Amniotic stem cell (primary cell): ENCODE data around the gene ACACA.
A peak's percentile ranks its signal among the peaks of the same experiment; 100 is the strongest.
"Not testable (repeated sequence)": the region's sequence is repeated elsewhere in the genome, so short reads cannot be mapped to it uniquely, and the experiment has no call there.

Experiments used
- DNase-seq: peaks from one replicate; lab custom pipeline; 2025; lab: John Stamatoyannopoulos, UW

ACACA gene

DNA sequence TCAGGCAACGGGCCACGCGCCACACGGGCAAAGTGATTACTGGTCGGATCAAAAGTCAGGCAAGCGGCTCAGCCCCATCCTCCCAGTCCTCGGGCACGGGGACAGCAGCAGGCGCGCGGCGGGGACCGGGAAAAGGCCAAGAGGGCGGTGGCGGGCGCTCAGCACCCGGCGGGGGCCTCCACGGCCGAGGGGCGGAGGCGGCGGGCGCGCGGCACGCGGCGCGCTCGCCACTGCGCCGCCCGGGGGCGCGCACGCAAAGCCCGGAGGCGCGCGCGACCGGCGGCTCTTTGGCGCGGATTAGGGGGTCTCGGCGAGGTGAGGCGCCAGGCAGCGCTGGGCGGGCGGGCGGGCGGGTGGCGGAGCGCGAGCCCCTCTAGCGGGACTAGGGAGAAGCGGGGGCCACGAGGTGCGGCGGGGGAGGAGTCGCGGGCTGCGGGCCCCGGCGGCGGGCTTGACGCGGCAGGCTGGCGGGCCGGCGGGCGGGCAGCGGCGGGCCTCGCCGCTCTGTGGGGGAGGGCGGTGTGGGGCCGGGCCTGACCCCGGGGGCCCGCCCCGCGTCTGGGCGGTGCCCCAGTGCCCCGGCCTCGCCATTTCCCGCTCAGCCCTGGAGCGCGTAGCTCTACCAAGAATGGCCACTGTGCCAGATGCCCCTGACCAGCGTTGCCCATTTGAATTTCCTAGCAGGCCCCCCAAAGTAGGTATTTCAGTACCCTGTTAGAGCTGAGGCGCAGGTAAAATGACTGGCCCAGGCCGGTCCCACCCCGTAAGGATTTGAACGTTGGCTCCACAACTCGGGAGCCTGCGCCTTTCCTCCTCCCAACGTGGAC is at the start of gene ACACA, which contains the start of gene TADA2A:
TSS of gene ACACA (minus strand) at position 202 of the 827 bp plus-strand sequence. CDS start 537 bp downstream, outside the sequence.
TSS of gene TADA2A (plus strand) at position 252 of the 827 bp plus-strand sequence. CDS start 4,480 bp downstream, outside the sequence.
- DNase-seq: no peak

DNA sequence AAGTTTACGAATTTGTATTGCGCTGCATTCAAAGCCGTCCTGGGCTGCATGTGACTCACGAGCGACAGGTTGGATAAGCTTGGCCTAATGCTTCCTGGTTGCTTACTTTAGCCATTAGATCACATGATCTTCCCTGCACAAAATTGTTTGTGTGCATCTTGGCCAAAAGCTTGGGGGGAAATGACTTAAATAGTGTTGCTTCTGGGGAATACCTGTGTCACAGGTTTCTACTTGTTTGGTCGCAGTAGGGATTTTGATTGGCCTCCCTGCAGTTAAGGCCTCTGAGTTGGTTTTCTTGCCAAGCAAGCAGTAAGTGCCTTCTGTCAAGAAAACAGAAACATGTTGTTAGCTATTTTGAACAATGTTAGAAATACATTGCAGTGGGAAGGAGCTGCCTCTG is 43.5 kb upstream of the ACACA start:
- no peak for DNase-seq

DNA sequence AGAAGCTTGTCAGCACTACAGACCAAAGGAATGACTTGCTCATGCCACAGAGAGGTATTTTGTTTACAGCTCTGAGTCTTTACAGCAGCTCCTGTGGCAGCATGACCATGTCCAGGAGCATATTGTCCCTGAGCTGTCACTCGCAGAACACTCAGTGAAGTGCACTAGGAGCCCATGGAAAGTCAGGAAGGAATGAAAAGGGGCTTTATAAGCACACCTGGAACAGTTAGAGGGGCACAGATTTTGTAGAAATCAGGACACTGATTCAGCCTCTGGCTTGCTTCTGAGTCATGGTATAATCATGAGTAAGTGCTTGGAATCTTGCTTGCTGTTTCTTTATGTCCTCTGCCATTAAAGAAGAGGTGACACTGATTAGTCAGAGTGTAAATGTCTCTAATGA is 41.0 kb upstream of the ACACA start:
- DNase-seq: peak; percentile 26

DNA sequence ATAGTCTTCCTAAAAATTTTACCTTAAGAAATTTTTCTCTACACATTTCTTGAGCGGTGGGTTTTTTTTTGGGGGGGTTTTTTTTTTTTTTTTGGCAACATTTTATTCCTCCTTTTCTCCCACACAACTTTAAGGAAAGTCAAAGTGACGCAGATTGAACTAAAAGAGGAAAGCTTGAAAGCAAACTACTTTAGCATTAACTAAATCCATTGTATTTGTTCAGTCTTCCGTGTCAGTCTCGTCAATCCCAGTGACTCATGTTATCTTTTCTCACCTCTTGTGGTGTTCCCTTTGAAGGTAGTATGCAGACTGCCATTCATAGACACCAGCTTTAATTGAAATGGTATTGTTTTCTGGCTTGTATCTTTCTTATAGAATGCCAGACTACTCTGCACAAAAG is 39.4 kb upstream of the ACACA start:
- DNase-seq: no peak

DNA sequence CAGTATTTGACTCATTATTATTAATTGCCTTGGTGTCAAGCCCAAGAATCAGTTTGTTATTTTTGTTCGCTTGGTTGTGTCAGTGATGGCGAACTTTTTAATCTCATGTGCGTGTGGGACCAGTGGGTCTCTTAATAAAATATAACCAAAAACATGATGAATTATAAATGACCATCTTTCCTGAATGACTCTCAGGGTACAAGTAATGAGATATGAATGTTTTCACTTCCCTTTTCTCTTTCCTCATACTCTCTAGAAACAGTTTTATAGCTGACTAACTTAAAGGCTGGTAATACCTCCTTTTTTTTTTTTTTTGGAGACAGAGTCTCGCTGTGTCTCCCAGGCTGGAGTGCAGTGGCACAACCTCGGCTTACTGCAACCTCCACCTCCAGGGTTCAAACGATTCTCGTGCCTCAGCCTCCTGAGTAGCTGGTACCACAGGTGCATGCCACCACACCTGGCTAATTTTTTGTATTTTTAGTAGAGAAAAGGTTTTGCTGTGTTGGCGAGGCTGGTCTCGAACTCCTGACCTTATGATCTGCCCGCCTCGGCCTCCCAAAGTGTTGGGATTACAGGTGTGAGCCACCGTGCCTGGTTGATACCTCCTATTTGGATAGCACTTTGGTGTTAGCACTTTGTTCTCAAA is 34.9 kb upstream of the ACACA start:
- DNase-seq: not testable (repeated sequence)

DNA sequence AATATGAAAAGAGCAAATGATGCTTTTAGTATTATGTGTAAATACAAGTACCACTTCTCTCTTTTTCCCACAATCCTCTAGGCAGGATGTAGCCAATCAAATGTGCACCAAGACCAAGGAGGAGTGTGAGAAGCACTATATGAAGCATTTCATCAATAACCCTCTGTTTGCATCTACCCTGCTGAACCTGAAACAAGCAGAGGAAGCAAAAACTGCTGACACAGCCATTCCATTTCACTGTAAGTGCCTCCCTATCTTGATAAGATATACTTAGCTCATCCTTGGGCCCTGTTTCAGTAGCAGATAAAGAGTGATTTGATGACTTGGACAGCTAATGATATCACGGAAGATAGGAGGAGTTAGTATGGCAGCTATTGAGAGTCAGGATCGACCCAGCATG is 33.8 kb upstream of the ACACA start:
- no peak for DNase-seq

DNA sequence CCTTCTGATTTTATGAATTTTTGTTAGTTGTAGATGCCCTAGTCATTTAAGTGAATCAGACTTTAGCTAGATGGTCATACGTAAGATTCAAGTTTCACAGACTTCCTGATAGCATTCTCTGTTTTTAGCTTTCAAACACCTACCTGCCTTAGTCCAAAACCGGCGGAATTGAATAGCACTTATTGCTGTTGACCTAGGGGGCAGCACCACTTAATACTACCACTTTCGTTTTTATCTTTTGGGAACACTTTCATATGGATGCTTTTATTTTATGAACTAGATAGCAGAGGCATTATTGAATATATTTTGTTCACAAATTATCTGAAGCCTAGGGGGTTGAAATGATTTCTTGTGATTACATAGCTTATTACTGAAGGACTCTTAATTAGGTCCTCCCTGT is 31.5 kb upstream of the ACACA start:
- DNase-seq: no peak

DNA sequence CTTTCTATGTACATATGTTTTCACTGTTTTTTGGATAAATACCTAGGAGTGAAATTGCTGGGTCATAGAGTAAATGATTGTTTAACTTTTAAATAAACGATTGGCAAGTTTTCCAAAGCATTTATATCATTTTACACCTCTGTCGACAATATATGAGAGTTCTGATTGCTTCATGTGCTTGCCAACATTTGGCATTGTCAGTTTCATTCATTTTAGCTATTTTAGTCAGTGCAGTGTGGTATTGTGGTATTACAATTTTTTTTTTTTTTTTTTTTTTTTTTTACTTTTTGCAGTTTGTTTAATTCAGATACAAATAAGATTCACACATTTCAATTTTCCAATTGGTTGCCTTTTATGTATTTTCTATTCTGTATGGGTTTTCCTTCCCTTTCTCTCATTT is 26.0 kb upstream of the ACACA start:
- no peak for DNase-seq

DNA sequence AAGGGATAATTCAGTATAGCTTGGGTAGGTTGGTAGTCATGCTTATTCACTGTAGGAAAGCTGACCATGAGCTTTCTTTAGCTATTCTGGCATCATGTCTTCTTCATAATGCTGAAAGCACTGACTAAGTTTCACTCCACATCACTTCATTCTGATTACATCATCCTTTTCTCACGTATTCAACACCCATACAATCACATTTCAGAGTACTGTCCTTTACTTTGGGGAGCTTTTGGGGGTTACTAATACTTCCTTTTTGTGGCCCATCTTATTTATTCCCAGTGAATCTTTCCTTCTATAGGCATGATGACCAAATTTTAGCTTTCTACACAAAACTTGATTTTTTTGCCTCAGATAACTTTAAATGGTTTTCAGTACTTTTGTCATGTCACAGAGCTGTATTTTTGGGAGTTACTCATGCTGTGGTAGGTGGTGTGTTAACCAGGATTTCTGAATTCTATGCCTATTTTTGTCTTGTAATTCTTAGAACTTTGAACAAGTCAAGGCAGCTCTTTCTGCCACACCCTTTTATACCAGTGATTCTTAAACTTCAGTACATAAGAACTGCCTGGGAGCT is 23.5 kb upstream of the ACACA start:
- DNase-seq: no peak

DNA sequence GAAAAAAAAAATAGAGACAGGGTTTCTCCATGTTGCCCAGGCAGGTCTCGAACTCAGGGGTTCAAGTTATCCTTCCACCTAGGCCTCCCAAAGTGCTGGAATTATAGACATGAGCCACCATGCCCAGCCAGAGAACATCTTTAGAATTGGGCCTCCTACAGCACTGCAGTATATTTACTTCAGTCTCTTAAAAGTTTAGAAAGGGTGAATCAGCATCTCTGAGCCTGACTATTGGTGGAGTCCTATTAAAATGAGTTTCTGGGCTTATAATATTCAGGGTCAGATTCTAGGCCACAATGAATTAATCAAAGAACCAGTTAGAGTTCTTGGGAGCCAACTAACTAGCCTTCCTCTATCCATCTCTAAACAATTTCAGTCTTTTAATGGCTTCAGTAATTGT is 22.8 kb upstream of the ACACA start:
- no peak for DNase-seq

DNA sequence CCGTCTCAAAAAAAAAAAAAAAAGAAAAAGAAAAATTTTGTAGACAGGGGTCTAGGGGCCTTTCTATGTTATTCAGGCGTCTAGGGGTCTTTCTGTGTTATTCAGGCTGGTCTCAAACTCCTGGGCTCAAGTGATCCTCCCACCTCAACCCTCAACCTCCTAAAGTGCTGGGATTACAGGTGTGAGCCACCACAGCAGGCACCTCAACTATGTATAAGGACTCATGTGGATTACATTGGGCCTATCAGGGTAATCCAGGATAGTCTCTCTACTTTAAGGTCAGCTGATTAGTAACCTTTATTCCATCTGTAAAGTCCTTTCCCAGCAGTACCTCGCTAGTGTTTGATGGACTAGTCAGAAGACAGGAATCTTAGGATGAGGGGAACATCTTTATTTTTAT is 22.4 kb upstream of the ACACA start:
- DNase-seq: no peak

DNA sequence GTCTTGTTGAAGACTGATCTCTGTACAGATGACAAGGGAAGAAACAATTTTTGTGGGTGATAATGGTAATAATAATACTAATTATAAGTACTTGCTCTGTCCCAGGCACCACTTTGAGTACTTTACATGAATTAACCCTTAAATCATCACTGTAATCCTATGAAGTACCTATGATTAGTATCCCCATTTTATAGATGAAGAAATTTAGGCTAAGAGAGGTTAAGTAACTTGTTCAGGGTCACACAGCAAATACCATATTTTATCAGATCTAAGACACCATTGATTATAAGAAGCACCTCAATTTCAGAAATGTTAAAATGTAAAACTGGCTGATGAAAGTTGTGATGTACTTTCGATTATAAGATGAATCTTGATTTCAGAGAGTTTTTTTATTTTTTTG is 18.6 kb upstream of the ACACA start:
- no peak for DNase-seq

DNA sequence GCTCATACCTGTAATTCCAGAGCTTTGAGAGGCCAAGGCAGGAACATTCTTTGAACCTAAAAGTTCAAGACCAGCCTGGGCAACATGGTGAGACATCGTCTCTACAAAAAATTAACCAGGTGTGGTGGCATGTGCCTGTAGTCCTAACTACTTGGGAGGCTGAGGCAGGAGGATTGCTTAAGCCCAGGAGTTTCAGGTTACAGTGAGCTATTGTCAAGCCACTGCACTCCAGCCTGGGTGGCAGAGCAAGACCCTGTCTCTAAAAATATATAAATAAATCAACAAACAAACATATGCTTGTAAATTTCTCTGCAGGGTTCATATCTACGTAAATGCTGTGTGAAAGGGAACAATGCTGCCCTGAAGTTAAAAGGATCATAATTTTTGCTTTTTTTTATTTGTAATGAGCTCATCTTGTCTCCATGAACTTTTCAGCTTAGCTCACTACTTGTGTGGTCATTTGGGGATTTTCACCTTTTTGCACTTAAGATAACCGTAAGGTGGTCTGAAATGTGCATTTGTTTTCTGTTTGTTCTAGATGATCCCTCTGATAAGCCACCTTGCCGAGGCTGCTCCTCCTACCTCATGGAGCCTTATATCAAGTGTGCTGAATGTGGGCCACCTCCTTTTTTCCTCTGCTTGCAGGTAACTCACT is 16.5 kb upstream of the ACACA start:
- no peak for DNase-seq

DNA sequence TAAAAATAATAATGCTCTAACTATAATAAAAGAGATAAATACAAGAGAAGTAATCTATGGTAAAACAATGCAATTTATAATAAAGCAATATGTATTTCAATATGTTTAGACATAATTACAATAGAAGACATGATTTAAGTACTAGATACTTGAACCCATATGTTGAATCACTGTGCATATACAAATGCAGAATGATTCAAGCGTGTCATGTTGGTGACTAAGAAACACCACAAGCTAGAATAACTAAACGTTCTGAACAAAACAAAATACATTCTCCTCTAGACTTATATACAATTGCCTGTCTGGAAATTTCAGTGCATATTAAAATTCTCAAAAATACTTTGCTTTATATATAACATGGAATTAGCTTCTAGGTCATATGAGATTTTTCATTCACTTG is 11.2 kb upstream of the ACACA start:
- DNase-seq: no peak

DNA sequence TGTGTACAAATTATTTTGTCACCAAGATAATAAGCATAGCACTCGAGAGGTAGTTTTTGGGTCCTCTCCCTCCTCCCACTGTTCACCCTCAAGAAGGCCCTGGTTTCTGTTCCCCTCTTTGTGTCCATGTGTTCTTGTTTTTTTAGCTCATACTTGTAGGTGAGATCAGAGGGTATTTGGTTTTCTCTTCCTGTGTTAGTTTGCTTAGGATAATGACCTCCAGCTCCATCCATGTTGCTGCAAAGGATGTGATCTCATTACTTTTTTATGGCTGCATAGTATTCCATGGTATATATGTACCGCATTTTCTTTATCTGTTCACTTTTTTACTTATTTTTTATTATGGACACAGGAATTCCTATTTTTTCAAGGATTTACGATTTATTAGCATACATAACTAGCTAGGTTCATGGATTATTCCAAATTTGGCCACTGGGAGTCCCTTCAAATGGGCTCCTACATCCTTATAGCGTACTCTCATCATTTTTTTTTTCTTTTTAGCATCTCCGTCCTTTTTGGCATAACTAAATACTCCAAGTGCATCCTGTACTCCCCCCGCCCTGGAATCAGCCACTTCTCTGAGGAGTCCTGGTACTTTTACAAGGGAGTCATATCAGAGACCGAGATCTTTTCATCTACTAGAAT is 7.4 kb upstream of the ACACA start:
- no peak for DNase-seq

DNA sequence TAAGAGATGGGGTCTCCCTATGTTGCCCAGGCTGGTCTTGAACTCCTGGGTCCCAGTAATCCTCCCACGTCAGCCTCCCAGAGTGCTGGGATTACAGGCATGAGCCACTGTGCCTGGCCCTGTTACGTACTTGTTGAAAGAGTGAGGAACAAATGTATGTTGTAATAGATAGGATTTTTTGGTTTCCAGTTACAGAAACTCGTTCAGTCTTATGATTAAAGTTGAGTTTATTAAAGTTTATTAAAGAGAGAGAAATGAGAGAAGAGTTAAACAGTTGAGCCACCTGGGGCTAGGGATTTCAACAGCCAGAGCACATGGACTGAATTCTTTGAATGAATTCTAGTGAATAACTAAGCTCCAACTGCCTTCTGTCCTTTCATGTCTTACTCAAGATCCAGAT is 3.7 kb upstream of the ACACA start:
- DNase-seq: no peak

DNA sequence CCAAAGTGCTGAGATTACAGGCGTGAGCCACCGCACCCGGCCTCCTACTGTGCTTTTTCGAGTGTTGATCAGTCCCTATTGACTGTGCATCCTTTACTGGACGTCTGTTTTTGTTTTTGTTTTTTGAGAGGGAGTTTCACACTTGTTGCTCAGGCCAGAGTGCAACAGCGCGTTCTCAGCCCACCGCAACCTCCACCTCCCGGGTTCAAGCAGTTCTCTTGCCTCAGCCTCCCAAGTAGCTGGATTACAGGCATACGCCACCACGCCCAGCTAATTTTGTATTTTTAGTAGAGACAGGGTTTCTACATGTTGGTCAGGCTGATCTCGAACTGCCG is 1.5 kb upstream of the ACACA start:
- DNase-seq: not testable (repeated sequence)

DNA sequence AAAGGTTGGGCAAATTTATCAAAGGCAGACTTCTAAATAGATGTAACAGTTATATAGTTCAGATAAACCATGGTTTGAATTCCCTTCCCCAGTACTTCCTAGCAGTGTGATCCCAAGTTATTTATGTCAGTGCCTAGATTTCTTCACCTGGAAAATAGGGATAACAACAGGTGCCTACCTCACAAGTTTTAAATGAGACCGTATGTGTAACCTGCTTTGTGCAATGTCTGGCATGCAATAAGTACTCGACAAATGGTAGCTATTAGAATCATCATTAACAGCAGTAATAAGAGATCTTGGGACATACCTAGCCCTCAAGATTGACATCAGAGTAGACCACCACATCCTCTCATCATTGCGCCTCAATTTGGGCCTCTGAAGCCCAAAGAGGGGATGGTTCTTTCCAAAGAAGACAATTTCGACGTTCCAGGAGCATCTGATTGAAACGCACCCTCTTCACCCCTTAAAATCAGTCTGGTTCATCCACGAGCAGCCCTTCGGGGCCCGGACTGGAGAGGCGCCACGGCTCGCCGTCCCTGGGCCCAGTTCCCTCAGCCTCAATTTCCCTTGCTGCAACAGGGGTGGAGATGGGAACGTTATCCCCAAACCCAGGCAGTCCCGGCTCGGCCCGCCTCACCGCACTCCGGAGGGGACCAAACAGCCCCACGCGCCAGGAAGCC is 541 bp downstream of the ACACA start:
- no peak for DNase-seq

DNA sequence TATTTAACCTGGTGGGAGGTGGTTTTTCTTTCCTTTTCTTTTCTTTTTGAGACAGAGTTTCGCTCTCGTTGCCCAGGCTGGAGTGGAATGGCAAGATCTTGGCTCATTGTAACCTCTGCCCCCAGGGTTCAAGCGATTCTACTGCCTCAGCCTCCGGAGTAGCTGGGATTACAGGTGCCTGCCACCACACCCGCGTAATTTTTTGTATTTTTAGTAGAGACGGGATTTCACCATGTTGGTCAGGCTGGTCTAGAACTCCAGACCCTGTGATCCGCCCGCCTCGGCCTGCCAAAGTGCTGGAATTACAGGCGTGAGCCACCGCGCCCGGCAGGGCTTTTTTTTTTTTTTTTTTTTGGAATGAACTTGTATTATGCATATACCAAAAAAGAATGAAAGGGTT is 1.1 kb downstream of the ACACA start:
- not testable (repeated sequence) for DNase-seq

DNA sequence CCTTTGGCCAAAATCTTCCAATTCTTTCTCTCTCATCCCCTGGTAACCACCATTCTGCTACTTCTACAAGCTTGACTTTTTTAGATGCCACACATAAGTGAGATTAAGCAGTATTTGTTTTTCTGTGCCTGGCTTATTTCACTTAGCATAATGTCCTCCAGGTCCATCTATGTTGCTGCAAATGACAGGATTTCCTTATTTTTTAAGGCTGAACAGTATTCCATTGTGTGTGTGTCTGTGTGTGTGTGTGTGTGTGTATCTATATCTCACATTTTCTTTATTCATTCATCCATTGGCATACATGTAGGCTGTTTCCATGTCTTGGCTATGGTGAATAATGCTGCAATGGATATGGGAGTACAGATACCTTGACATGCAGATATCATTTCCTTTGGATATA is 6.1 kb downstream of the ACACA start:
- DNase-seq: no peak

DNA sequence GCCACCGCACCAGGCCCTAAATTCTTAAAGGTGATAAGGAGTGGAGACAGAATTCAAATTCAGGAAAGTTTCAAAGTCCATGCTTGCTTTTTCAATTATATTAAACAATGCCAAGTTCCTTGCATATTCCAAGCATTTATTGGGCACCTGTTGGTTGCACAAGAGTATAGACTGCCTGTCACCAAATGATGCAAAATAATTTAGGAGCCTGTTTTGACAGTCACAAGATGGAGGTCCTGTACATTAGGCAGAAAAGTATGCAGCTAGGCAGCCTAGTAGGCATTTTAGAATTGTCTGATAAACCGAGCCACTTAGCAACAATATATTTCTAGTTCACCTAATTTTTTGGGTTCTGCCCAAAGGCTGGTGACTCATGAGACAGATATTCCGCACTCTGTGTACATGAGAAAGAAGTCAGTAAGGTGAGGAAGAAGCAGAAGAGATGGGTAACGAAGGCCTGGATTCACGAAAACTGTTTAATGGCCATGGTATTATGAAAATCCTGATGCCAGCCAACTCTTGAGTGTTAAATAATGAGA is 7.3 kb downstream of the ACACA start:
- no peak for DNase-seq
